SKM-1 (cell line): Measurements from ENCODE around the gene RASA3.
"Not testable (repeated sequence)": the region's sequence is repeated elsewhere in the genome, so short reads cannot be mapped to it uniquely, and the experiment has no call there.

ENCODE experiments used
- DNase-seq: peaks from one replicate; lab custom pipeline; 2025; ENCODE audit not compliant: unreplicated experiment; lab: John Stamatoyannopoulos, UW

Gene RASA3

GRCh38 chr13:114132419-114133121 lies at the start of gene RASA3:
TSS of gene RASA3 (minus strand) at chr13:114132623. CDS start at chr13:114132489, 134 bp downstream.
- DNase-seq: no peak

- DNase-seq: no peak
Measured at GRCh38 chr13:114179087-114179658, 46.8 kb upstream of the RASA3 start, which contains the start of gene CFAP97D2. TSS of gene CFAP97D2 (plus strand) at chr13:114179257. CDS start at chr13:114179331, 74 bp downstream.

- no peak for DNase-seq
Measured at GRCh38 chr13:114177245-114178010, 45.0 kb upstream of the RASA3 start.

- DNase-seq: not testable (repeated sequence)
Measured at GRCh38 chr13:114176359-114176902, 44.0 kb upstream of the RASA3 start.

- DNase-seq: no peak
Measured at GRCh38 chr13:114174529-114174961, 42.1 kb upstream of the RASA3 start.

- DNase-seq: no peak
Measured at GRCh38 chr13:114173745-114174144, 41.3 kb upstream of the RASA3 start.

- no peak for DNase-seq
Measured at GRCh38 chr13:114173272-114173671, 40.8 kb upstream of the RASA3 start.

- DNase-seq: no peak
Measured at GRCh38 chr13:114167885-114168284, 35.5 kb upstream of the RASA3 start.

GRCh38 chr13:114167426-114167825 lies 35.0 kb upstream of the RASA3 start:
- DNase-seq: no peak

GRCh38 chr13:114166381-114167131 lies 34.1 kb upstream of the RASA3 start:
- no peak for DNase-seq

- DNase-seq: no peak
Measured at GRCh38 chr13:114164681-114165429, 32.4 kb upstream of the RASA3 start.

GRCh38 chr13:114164053-114164452 lies 31.6 kb upstream of the RASA3 start:
- DNase-seq: no peak

GRCh38 chr13:114162533-114162922 lies 30.1 kb upstream of the RASA3 start:
- DNase-seq: no peak

GRCh38 chr13:114161644-114162532 lies 29.5 kb upstream of the RASA3 start:
- peak; percentile 71 for DNase-seq

- no peak for DNase-seq
Measured at GRCh38 chr13:114161028-114161556, 28.7 kb upstream of the RASA3 start.

- not testable (repeated sequence) for DNase-seq
Measured at GRCh38 chr13:114158869-114159666, 26.6 kb upstream of the RASA3 start.

GRCh38 chr13:114157869-114158495 lies 25.6 kb upstream of the RASA3 start:
- DNase-seq: no peak
